OCI-LY7 (cell line): ENCODE measurements around the gene MAN1A2. TPM values are rescaled to one million over a fixed set of nuclear protein-coding genes. Genes with fewer than 3 reads are reported as not detected.

Experiments used
- BruUV-seq: library from RNA; stranded (reverse); fragments of 400-500 nt; replicated peaks from 2 replicates; lab custom pipeline; 2021; lab: Mats Ljungman, UMichigan
- CTCF ChIA-PET: fragments of 300-600 bp; sonication (Branson Sonifier 250); formaldehyde crosslinking; loops from one replicate; lab custom pipeline; 2022; ENCODE audit warnings: antibody characterized with exemption; ENCODE audit not compliant: unreplicated experiment; lab: Charles Lee
- POLR2A ChIA-PET: fragments of 300-600 bp; sonication (Branson Sonifier 250); formaldehyde crosslinking; loops from one replicate; lab custom pipeline; 2022; ENCODE audit warnings: antibody characterized with exemption; lab: Charles Lee
- DNase-seq: peaks from one replicate; pipeline ENCODE4 v3.0.0-alpha.2; 2015; ENCODE audit warnings: low spot score
- H2AFZ ChIP-seq: fragments of 200-600 bp; sonication (generic), shearing (Covaris generic); 2 replicates; pipeline ENCODE4 v1.6.1; 2014; ENCODE audit warnings: mild to moderate bottlenecking, antibody characterized with exemption, low read length, moderate library complexity
- H3K27ac ChIP-seq: fragments of 200-600 bp; sonication (generic); 2 replicates; pipeline ENCODE4 v1.5.1; 2014; ENCODE audit warnings: mixed run types, low read depth, mild to moderate bottlenecking, moderate library complexity, low read length, inconsistent platforms; ENCODE audit not compliant: poor library complexity, severe bottlenecking
- H3K36me3 ChIP-seq: fragments of 200-600 bp; sonication (generic); 2 replicates; pipeline ENCODE4 v1.6.1; 2014; ENCODE audit warnings: mild to moderate bottlenecking, antibody characterized with exemption, low read length, moderate library complexity, mixed read lengths; ENCODE audit not compliant: insufficient read depth
- H3K4me1 ChIP-seq: fragments of 200-600 bp; sonication (generic); 2 replicates; pipeline ENCODE4 v1.5.1; 2014; ENCODE audit warnings: mild to moderate bottlenecking, low read length; ENCODE audit not compliant: insufficient read depth, poor library complexity, severe bottlenecking
- H3K4me2 ChIP-seq: fragments of 200-600 bp; sonication (generic); 2 replicates; pipeline ENCODE4 v1.6.1; 2014; ENCODE audit warnings: mild to moderate bottlenecking, low read length
- H3K4me3 ChIP-seq: fragments of 200-600 bp; sonication (generic); 2 replicates; pipeline ENCODE4 v1.5.1; 2014; ENCODE audit warnings: mild to moderate bottlenecking, low read depth, low read length; ENCODE audit not compliant: poor library complexity, severe bottlenecking
- H3K79me2 ChIP-seq: fragments of 200-600 bp; sonication (generic); 2 replicates; pipeline ENCODE4 v1.6.1; 2016; ENCODE audit warnings: low read depth, mild to moderate bottlenecking, low read length, moderate library complexity, mixed read lengths; ENCODE audit not compliant: insufficient read depth
- H3K9me2 ChIP-seq: fragments of 200-600 bp; sonication (generic); 2 replicates; pipeline ENCODE4 v1.6.1; 2016; ENCODE audit warnings: mild to moderate bottlenecking, low read length, mixed read lengths; ENCODE audit not compliant: insufficient read depth
- H3K9me3 ChIP-seq: fragments of 200-600 bp; sonication (generic); 2 replicates; pipeline ENCODE4 v1.6.1; 2014; ENCODE audit warnings: mild to moderate bottlenecking, mixed run types, low read length, mixed read lengths
- H4K20me1 ChIP-seq: fragments of 200-600 bp; sonication (generic); 2 replicates; pipeline ENCODE4 v1.6.1; 2014; ENCODE audit warnings: mild to moderate bottlenecking, antibody characterized with exemption, low read length, moderate library complexity, mixed read lengths; ENCODE audit not compliant: insufficient read depth
- CTCF ChIP-seq: fragments of 200-600 bp; sonication (generic); conservative IDR thresholded peaks from 2 replicates; pipeline ENCODE4 v1.5.1; 2014; ENCODE audit warnings: mild to moderate bottlenecking, antibody characterized with exemption, low read length, moderate library complexity, mixed read lengths
- EZH2phosphoT487 ChIP-seq: fragments of 200-600 bp; sonication (generic); IDR thresholded peaks from 2 replicates; pipeline ENCODE4 v1.6.1; 2018; ENCODE audit warnings: low read depth, borderline replicate concordance, mild to moderate bottlenecking, mixed run types, antibody characterized with exemption, low read length, moderate library complexity, mixed read lengths
- intact Hi-C: fragments of 100-400 bp; cut with micrococcal nuclease; formaldehyde crosslinking; loops from one replicate; pipeline ENCODE4 v1.10.0; 2022; ENCODE audit not compliant: unreplicated experiment
- total RNA-seq, 2 experiments: library from RNA; depleted of rRNA in 1 of 2; stranded (reverse); fragments of >200 nt in 1 of 2; shearing (Covaris generic) in 1 of 2; gene quantifications; 2 replicates each; pipeline ENCODE4 v1.2.3, GENCODE V29; 2014 to 2022

The MAN1A2 gene
- total RNA-seq, 2 experiments from 2014 or later: 16.1 to 27.5 TPM

- intact Hi-C loops: no loop called here
- POLR2A ChIA-PET: no interaction called here
These were observed 19.9 kb downstream of the MAN1A2 start for GRCh38 chr1:117387060-117387633.

GRCh38 chr1:117388328-117388727 is 21.1 kb downstream of the MAN1A2 start:
- POLR2A ChIA-PET: interaction anchor here (0.8 kb wide), 1 partner anchor 19 kb away, joined by 3 read pairs; no protein-coding TSS in a partner anchor
- peaks cover 9% of the 10 kb centered on the region for H3K4me1 ChIP-seq

More at GRCh38 chr1:117387060-117387633, 19.9 kb downstream of the MAN1A2 start:
- no peak for TF ChIP-seq EZH2phosphoT487
- TF ChIP-seq CTCF: no peak
- H3K4me2 ChIP-seq: no peak overlapping the region
- CTCF ChIA-PET: no interaction called here
- no peaks in the 10 kb centered on the region for H3K9me2 ChIP-seq
- peaks cover 76% of the 10 kb centered on the region for H3K79me2 ChIP-seq
- BruUV-seq: no TSS peak
- H3K27ac ChIP-seq: no peak overlapping the region
- no peak for DNase-seq
- H3K9me3 ChIP-seq: peaks cover 16% of the 10 kb centered on the region; the same call in 1 of the 2 replicates
- no peaks in the 10 kb centered on the region for H4K20me1 ChIP-seq
- no peak overlapping the region for H2AFZ ChIP-seq
- H3K4me1 ChIP-seq: peaks cover 9% of the 10 kb centered on the region
- no peaks in the 10 kb centered on the region for H3K36me3 ChIP-seq
- no peak overlapping the region for H3K4me3 ChIP-seq

More at GRCh38 chr1:117388328-117388727, 21.1 kb downstream of the MAN1A2 start:
- no TSS peak for BruUV-seq
- Histone ChIP-seq H3K9me3 (peaks cover 9% of the 10 kb centered on the region; the same call in 1 of the 2 replicates), H3K4me2 (peak overlapping the region; percentile 24), H4K20me1 (no peaks in the 10 kb centered on the region), H3K27ac (no peak overlapping the region), H3K79me2 (peaks cover 78% of the 10 kb centered on the region), H2AFZ (no peak overlapping the region), H3K36me3 (no peaks in the 10 kb centered on the region), H3K4me3 (no peak overlapping the region), H3K9me2 (no peaks in the 10 kb centered on the region)
- no peak for DNase-seq
- intact Hi-C loops: no loop called here
- TF ChIP-seq CTCF (no peak), EZH2phosphoT487 (no peak)
- CTCF ChIA-PET: interaction anchor here (0.5 kb wide), 1 partner anchor 54 kb away, joined by 4 read pairs; no protein-coding TSS in a partner anchor
